Measurements from ENCODE around the gene HECW1.

Gene HECW1

GRCh38 chr7:43104874-43105520 is 7.5 kb upstream of the HECW1 start:
- FAIRE-seq (peak; percentile 80), DNase-seq (ENCODE audit: insufficient read length, low spot score) (no peak)
- TF ChIP-seq POLR2A (IDR thresholded peaks at IDR 0.05; ENCODE audit: low read depth, low read length), result no peak

GRCh38 chr7:43105521-43106120 is 6.8 kb upstream of the HECW1 start:
- no peak for DNase-seq (ENCODE audit: insufficient read length, low spot score)
- no peak for FAIRE-seq
- no peak for TF ChIP-seq POLR2A (IDR thresholded peaks at IDR 0.05; ENCODE audit: low read depth, low read length)

GRCh38 chr7:43108255-43109011 is 4.0 kb upstream of the HECW1 start:
- DNase-seq (ENCODE audit: insufficient read length, low spot score), result peak; percentile 78
- peak; percentile 67 for FAIRE-seq

GRCh38 chr7:43110791-43111535 is 1.5 kb upstream of the HECW1 start:
- DNase-seq (ENCODE audit: insufficient read length, low spot score), result no peak
- no peak for TF ChIP-seq POLR2A (IDR thresholded peaks at IDR 0.05; ENCODE audit: low read depth, low read length)
- no peak for FAIRE-seq

More at GRCh38 chr7:43108255-43109011, 4.0 kb upstream of the HECW1 start:
- no peak for TF ChIP-seq POLR2A (IDR thresholded peaks at IDR 0.05; ENCODE audit: low read depth, low read length)

GRCh38 chr7:43111630-43112458 is 603 bp upstream of the HECW1 start:
- no peak for TF ChIP-seq POLR2A (IDR thresholded peaks at IDR 0.05; ENCODE audit: low read depth, low read length)
- FAIRE-seq, result no peak
- no peak for DNase-seq (ENCODE audit: insufficient read length, low spot score)

- no peak for FAIRE-seq
- DNase-seq (ENCODE audit: insufficient read length, low spot score), result no peak
These were observed 634 bp downstream of the HECW1 start for GRCh38 chr7:43112941-43113621.

GRCh38 chr7:43113622-43114457 is 1.4 kb downstream of the HECW1 start:
- no peak for TF ChIP-seq POLR2A (IDR thresholded peaks at IDR 0.05; ENCODE audit: low read depth, low read length)
- FAIRE-seq (no peak), DNase-seq (ENCODE audit: insufficient read length, low spot score) (peak; percentile 68)

More at GRCh38 chr7:43112941-43113621, 634 bp downstream of the HECW1 start:
- TF ChIP-seq POLR2A (IDR thresholded peaks at IDR 0.05; ENCODE audit: low read depth, low read length), result no peak

- no peak for DNase-seq (ENCODE audit: insufficient read length, low spot score)
- TF ChIP-seq POLR2A (IDR thresholded peaks at IDR 0.05; ENCODE audit: low read depth, low read length), result no peak
- no peak for FAIRE-seq
These were observed 2.0 kb downstream of the HECW1 start for GRCh38 chr7:43114458-43114780.

GRCh38 chr7:43116451-43116850 is 4.0 kb downstream of the HECW1 start:
- no peak for DNase-seq (ENCODE audit: insufficient read length, low spot score)
- FAIRE-seq, result no peak
- TF ChIP-seq POLR2A (IDR thresholded peaks at IDR 0.05; ENCODE audit: low read depth, low read length), result no peak

- FAIRE-seq, result no peak
- no peak for TF ChIP-seq POLR2A (IDR thresholded peaks at IDR 0.05; ENCODE audit: low read depth, low read length)
- no peak for DNase-seq (ENCODE audit: insufficient read length, low spot score)
These were observed 4.6 kb downstream of the HECW1 start for GRCh38 chr7:43117095-43117494.

GRCh38 chr7:43117861-43118260 is 5.4 kb downstream of the HECW1 start:
- no peak for FAIRE-seq
- TF ChIP-seq POLR2A (IDR thresholded peaks at IDR 0.05; ENCODE audit: low read depth, low read length), result no peak
- DNase-seq (ENCODE audit: insufficient read length, low spot score), result no peak

- no peak for TF ChIP-seq POLR2A (IDR thresholded peaks at IDR 0.05; ENCODE audit: low read depth, low read length)
- FAIRE-seq, result no peak
- DNase-seq (ENCODE audit: insufficient read length, low spot score), result no peak
These were observed 5.9 kb downstream of the HECW1 start for GRCh38 chr7:43118313-43118712.

Data from H54 (cell line).